Mesodermal cell (in vitro differentiated cells): Measurements from ENCODE around the gene TRAIP.
A peak's percentile ranks its signal among the peaks of the same experiment; 100 is the strongest.
"Not testable (repeated sequence)": the region's sequence is repeated elsewhere in the genome, so short reads cannot be mapped to it uniquely, and the experiment has no call there.

Experiments used
- H3K27ac ChIP-seq: 2 replicates; pipeline ENCODE4 v1.7.0; 2013; ENCODE audit warnings: mild to moderate bottlenecking, low read depth, low read length, moderate library complexity; ENCODE audit not compliant: severe bottlenecking
- H3K36me3 ChIP-seq: 2 replicates; pipeline ENCODE4 v1.7.1; 2013; ENCODE audit warnings: mild to moderate bottlenecking, low read length, moderate library complexity; ENCODE audit not compliant: control insufficient read depth, insufficient read depth
- H3K4me1 ChIP-seq: one replicate; pipeline ENCODE4 v1.7.1; 2013; ENCODE audit warnings: mild to moderate bottlenecking, low read length; ENCODE audit not compliant: insufficient read depth, control insufficient read depth, poor library complexity, severe bottlenecking
- H3K4me3 ChIP-seq: 2 replicates; pipeline ENCODE4 v1.7.0; 2013; ENCODE audit warnings: low read length, control low read depth, mild to moderate bottlenecking; ENCODE audit not compliant: insufficient read depth, poor library complexity, severe bottlenecking; ENCODE audit errors: extremely low read depth
- H3K9me3 ChIP-seq: 2 replicates; pipeline ENCODE4 v1.7.1; 2013; ENCODE audit warnings: mild to moderate bottlenecking, low read length, moderate library complexity; ENCODE audit not compliant: control insufficient read depth
- WGBS, 2 experiments: methylation state at CpG; one replicate each; pipeline ENCODE4 v1.1.5; 2013; ENCODE audit warnings: missing lambda C conversion rate in 2 of 2; ENCODE audit not compliant: insufficient coverage in 2 of 2; 5-methylcytosine and 5-hydroxymethylcytosine counted together

TRAIP gene

GRCh38 chr3:49787536-49787935 is 68.8 kb downstream of the TRAIP start:
- Histone ChIP-seq H3K4me3 (no peak overlapping the region), H3K27ac (peak overlapping the region; percentile 49), H3K9me3 (no peaks in the 10 kb centered on the region), H3K4me1 (peaks cover 18% of the 10 kb centered on the region), H3K36me3 (peaks cover 25% of the 10 kb centered on the region)
- WGBS, 2 experiments = 85 to 92% methylated on average over 2 to 5 of the region's 5 CpGs

GRCh38 chr3:49787182-49787464 is 69.2 kb downstream of the TRAIP start:
- WGBS, 2 experiments = 87 to 97% methylated on average over 2 to 3 of the region's 3 CpGs
- Histone ChIP-seq H3K4me1 (peaks cover 17% of the 10 kb centered on the region), H3K9me3 (no peaks in the 10 kb centered on the region), H3K27ac (peak overlapping the region; percentile 87), H3K4me3 (no peak overlapping the region), H3K36me3 (peaks cover 29% of the 10 kb centered on the region)

GRCh38 chr3:49786357-49787181 is 69.8 kb downstream of the TRAIP start, which contains the start of gene IP6K1:
Gene IP6K1 (minus strand): TSS chr3:49786542. CDS start chr3:49748040, 38,502 bp downstream.
- 9 to 10% methylated on average over 48 to 55 of the region's 55 CpGs for WGBS, 2 experiments
- H3K9me3 ChIP-seq = no peaks in the 10 kb centered on the region
- peaks cover 14% of the 10 kb centered on the region for H3K4me1 ChIP-seq
- peaks cover 29% of the 10 kb centered on the region for H3K36me3 ChIP-seq
- H3K27ac ChIP-seq = peak within 1 kb of the TSS; percentile 87
- H3K4me3 ChIP-seq = peak within 1 kb of the TSS; percentile 89

GRCh38 chr3:49785565-49786356 is 70.6 kb downstream of the TRAIP start:
- WGBS, 2 experiments = 6 to 8% methylated on average over 45 to 50 of the region's 50 CpGs
- peaks cover 36% of the 10 kb centered on the region for H3K36me3 ChIP-seq
- H3K9me3 ChIP-seq = no peaks in the 10 kb centered on the region
- H3K4me1 ChIP-seq = peaks cover 8% of the 10 kb centered on the region
- peak overlapping the region; percentile 89 for H3K4me3 ChIP-seq
- peak overlapping the region; percentile 74 for H3K27ac ChIP-seq

- not testable (repeated sequence) for H3K4me3 ChIP-seq, H3K9me3 ChIP-seq, H3K4me1 ChIP-seq, H3K27ac ChIP-seq
- 96 to 97% methylated on average over 7 to 9 of the region's 9 CpGs for WGBS, 2 experiments
- H3K36me3 ChIP-seq = peaks cover 65% of the 10 kb centered on the region
Measured at GRCh38 chr3:49782277-49782676, 74.1 kb downstream of the TRAIP start.

GRCh38 chr3:49781415-49782199 is 74.8 kb downstream of the TRAIP start:
- no peak overlapping the region for H3K4me3 ChIP-seq
- H3K4me1 ChIP-seq = peaks cover 5% of the 10 kb centered on the region
- peaks cover 71% of the 10 kb centered on the region for H3K36me3 ChIP-seq
- peak overlapping the region; percentile 20 for H3K27ac ChIP-seq
- H3K9me3 ChIP-seq = no peaks in the 10 kb centered on the region
- WGBS, 2 experiments = 91 to 94% methylated on average over 3 to 4 of the region's 5 CpGs

GRCh38 chr3:49780975-49781365 is 75.4 kb downstream of the TRAIP start:
- H3K9me3 ChIP-seq, H3K4me1 ChIP-seq, H3K4me3 ChIP-seq: not testable (repeated sequence)
- 83 to 89% methylated on average over 7 of the region's 9 CpGs for WGBS, 2 experiments
- peak overlapping the region; percentile 20 for H3K27ac ChIP-seq
- H3K36me3 ChIP-seq = peaks cover 78% of the 10 kb centered on the region

GRCh38 chr3:49780080-49780974 is 76.0 kb downstream of the TRAIP start:
- H3K4me1 ChIP-seq = peaks cover 5% of the 10 kb centered on the region
- H3K36me3 ChIP-seq = peaks cover 84% of the 10 kb centered on the region
- no peaks in the 10 kb centered on the region for H3K9me3 ChIP-seq
- 100% methylated on average over 2 of the region's 4 CpGs for WGBS, 2 experiments
- H3K4me3 ChIP-seq = no peak overlapping the region
- peak overlapping the region; percentile 12 for H3K27ac ChIP-seq

GRCh38 chr3:49779358-49780079 is 76.8 kb downstream of the TRAIP start:
- H3K27ac ChIP-seq = no peak overlapping the region
- 100% methylated on average over 3 of the region's 5 CpGs for WGBS, 2 experiments
- H3K4me1 ChIP-seq = peaks cover 5% of the 10 kb centered on the region
- no peak overlapping the region for H3K4me3 ChIP-seq
- H3K36me3 ChIP-seq = peaks cover 83% of the 10 kb centered on the region
- H3K9me3 ChIP-seq = no peaks in the 10 kb centered on the region
